ENCODE data around the gene CRAMP1.
"Not testable (repeated sequence)": the region's sequence is repeated elsewhere in the genome, so short reads cannot be mapped to it uniquely, and the experiment has no call there.

CRAMP1 gene

GRCh38 chr16:1690810-1691209 is 78.7 kb downstream of the CRAMP1 start:
- no peak for DNase-seq

- DNase-seq: no peak
Observed at GRCh38 chr16:1691276-1691675, 79.1 kb downstream of the CRAMP1 start.

- no peak for DNase-seq
Observed at GRCh38 chr16:1691956-1692355, 79.8 kb downstream of the CRAMP1 start.

DNA sequence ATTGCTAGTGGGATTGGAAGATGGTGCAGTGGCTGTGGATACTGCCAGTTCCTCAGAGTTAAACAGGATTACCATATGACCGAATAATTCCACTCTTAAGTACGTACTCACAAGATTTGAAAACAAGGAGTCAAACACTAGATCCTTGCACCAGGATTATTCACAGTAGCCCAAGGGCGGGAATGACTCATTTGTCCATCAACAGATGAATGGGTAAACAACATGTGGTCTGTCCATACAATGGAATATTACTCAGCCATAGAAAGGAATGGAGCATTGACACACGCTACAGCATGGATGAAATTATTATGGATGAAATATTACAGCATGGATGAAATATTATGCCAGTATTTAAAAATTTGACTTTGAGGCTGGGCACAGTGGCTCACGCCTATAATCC is 84.7 kb downstream of the CRAMP1 start:
- DNase-seq: no peak

GRCh38 chr16:1698680-1699079 is 86.5 kb downstream of the CRAMP1 start:
- no peak for DNase-seq

DNA sequence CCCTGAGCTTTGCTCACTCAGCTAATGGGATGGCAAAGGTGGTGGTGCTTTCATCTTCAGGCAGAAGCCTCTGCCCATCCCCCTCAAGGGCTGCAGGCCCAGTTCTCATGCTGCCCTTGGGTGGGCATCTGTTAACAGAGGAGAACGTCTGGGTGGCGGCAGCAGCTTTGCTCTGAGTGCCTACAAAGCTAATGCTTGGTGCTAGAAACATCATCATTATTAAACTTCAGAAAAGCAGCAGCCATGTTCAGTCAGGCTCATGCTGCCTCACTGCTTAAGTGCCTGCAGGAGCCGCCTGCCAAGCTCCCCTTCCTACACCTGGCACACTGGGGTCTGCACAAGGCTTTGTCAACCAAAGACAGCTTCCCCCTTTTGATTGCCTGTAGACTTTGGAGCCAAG is 88.1 kb downstream of the CRAMP1 start:
- DNase-seq: no peak

DNA sequence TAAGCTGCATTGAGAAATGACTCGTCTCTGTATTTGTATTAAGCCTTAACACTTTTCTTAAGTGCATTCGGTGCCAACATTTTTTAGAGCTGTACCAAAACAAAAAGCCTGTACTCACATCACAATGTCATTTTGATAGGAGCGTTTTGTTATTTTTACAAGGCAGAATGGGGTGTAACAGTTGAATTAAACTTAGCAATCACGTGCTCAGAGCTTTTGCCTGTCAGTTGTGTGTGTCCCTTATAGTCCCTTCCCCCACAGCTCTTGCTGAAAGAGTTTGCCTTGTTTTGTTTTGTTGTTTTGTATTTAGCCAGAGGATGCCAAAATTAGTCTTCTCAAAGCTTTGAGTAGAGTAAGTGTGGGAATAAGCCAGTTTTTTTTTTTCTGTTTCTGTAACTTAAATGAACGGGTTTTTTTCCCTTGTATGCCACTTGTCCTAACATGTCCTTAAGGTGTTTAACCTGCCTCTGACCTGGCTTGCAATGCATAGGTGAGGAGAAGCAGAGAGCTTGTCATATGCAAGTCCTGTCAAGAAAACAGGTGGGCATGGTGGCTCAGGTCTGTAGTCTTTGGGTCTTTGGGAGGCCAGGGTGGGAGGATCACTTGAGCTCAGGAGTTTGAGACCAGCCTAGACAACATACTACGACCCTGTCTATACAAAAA is 89.2 kb downstream of the CRAMP1 start:
- DNase-seq: no peak

GRCh38 chr16:1705324-1705687 is 93.1 kb downstream of the CRAMP1 start:
- not testable (repeated sequence) for DNase-seq

- DNase-seq: peak; percentile 59
Observed at GRCh38 chr16:1705688-1706385, 93.7 kb downstream of the CRAMP1 start, which contains the start of gene MAPK8IP3. MAPK8IP3 (plus strand) TSS chr16:1706195; CDS start chr16:1706340, 145 bp downstream.

DNA sequence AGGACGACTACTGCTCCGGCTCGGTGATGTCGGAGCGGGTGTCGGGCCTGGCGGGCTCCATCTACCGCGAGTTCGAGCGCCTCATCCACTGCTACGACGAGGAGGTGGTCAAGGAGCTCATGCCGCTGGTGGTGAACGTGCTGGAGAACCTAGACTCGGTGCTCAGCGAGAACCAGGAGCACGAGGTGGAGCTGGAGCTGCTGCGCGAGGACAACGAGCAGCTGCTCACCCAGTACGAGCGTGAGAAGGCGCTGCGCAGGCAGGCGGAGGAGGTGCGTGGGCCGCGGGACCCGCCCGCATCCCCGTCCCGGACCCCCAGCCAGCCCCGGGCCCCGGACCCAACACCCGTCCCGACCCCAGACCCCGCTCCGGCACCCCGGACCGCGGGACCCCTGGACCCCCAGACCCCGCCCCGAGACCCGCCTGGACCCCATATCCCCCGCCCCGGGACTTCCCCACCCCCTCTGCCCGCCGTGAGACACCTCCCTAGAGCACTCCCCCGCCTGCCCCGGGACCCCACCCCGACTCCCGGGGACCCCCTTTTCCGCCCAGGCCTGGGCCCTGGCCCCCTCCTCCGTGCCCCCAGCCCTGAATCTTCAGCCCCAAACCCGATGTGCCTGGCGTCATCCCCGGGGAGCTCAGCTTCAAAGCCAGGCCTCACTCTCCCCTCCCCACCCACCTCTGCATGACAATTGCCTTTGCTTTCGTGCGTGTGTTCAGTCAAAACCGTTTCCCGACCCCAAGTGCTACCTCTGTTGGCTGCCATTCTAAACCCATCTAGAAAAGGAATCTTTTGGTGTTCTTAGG is 94.4 kb downstream of the CRAMP1 start:
- DNase-seq: no peak

- DNase-seq: no peak
Observed at GRCh38 chr16:1707193-1707790, 95.1 kb downstream of the CRAMP1 start.

- no peak for DNase-seq
Observed at GRCh38 chr16:1708083-1708767, 96.1 kb downstream of the CRAMP1 start.

- DNase-seq: no peak
Observed at GRCh38 chr16:1708768-1709180, 96.6 kb downstream of the CRAMP1 start.

GRCh38 chr16:1709356-1709755 is 97.2 kb downstream of the CRAMP1 start:
- DNase-seq: no peak

DNA sequence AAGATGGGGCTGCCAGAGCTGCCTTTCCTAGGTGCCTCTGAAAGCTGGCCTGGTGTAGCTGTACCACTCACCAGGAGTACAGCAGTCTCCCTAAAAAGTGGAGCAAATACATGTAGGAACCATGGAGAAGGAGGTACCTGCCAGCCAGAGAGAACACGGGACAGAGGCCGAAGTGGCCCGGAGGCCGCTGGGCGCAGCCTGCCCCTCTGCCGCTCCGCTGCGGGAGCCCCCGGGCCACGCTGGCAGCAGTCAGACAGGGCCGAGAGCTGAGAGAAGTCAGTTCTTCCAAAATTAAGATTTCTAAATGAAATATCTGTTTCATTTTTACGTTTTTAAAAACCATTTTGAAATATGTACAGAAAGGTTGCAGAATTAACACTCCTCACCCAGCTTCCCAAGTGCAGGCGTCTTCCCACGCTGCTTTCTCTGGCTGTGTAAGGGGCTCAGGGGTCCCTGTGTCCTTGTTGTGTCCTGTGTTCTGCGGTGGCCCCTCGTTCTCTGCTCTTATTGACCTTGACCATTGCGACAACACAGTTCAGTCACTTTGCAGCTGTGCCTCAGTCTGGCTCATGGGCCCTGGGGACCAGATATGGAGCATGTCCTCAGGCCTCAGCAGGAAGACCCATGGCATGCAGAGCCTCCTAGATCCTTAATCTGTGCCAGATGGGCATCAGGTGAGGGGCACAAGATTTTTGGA is 98.8 kb downstream of the CRAMP1 start:
- DNase-seq: no peak

- no peak for DNase-seq
Observed at GRCh38 chr16:1712791-1713261, 100.7 kb downstream of the CRAMP1 start.

GRCh38 chr16:1713331-1713730 is 101.2 kb downstream of the CRAMP1 start:
- no peak for DNase-seq

GRCh38 chr16:1713933-1714332 is 101.8 kb downstream of the CRAMP1 start:
- DNase-seq: no peak

DNA sequence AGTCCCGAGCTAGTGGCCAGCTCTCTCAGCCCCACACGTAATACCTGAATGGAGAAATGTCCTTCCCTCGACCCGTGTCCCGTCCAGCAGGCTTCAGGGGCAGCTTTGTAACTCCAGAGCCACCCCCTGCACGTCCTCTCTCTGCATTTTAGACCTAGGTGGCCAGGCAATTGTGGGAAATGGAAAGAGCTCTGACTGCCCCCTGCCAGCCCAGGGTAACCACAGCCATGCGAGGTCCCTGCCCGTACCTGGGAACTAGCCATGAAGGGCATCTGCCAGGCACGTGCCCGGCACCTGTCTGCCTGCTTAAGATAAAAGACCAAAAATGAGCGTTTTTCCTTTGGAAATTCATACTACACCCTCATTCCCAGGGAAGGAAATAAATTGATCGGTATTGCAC is 103.1 kb downstream of the CRAMP1 start:
- no peak for DNase-seq

DNA sequence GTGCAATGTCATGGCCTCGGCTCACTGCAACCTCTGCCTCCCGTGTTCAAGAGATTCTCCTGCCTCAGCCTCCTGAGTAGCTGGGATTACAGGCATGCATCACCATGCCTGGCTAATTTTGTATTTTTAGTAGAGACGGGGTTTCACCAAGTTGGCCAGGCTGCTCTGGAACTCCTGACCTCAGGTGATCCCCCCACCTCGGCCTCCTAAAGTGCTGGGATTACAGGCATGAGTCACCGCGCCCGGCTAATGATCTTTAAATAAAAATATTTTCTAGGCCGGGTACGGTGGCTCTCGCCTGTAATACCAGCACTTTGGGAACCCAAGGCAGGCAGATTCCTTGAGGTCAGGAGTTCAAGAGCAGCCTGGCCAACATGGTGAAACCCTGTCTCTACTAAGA is 106.1 kb downstream of the CRAMP1 start:
- not testable (repeated sequence) for DNase-seq

- peak; percentile 41 for DNase-seq
Observed at GRCh38 chr16:1719559-1720229, 107.5 kb downstream of the CRAMP1 start.
